T-helper 17 cell (primary cell): ENCODE data around the gene CRIP3. TPM values are rescaled to one million over a fixed set of nuclear protein-coding genes. Genes with fewer than 3 reads are reported as not detected.

Experiments
- ATAC-seq: fragments of 150-1000 bp; cut with Tn5 transposase; 2 replicates; pipeline ENCODE4 v1.10.0; 2021; ENCODE audit warnings: mild to moderate bottlenecking, moderate library complexity
- DNase-seq, 3 donors: peaks; one replicate each; pipeline versions ENCODE4 v3.0.0 to v3.0.0-alpha.2; 2020 to 2021
- H3K9me3 ChIP-seq: one replicate; pipeline ENCODE4 v1.7.0; 2013; ENCODE audit warnings: low read length, mild to moderate bottlenecking; ENCODE audit not compliant: control insufficient read depth, poor library complexity, severe bottlenecking
- H3K27ac Mint-ChIP-seq: one replicate; pipeline ENCODE4 v1.8.0; 2022; ENCODE audit warnings: mild to moderate bottlenecking, moderate library complexity, mixed read lengths
- H3K27me3 Mint-ChIP-seq: one replicate; pipeline ENCODE4 v1.8.0; 2022; ENCODE audit warnings: mixed read lengths
- H3K36me3 Mint-ChIP-seq: one replicate; pipeline ENCODE4 v1.8.0; 2022; ENCODE audit warnings: low read depth, mixed read lengths
- H3K4me1 Mint-ChIP-seq: one replicate; pipeline ENCODE4 v1.8.0; 2022; ENCODE audit warnings: mild to moderate bottlenecking, mixed read lengths
- H3K4me3 Mint-ChIP-seq: one replicate; pipeline ENCODE4 v1.8.0; 2022; ENCODE audit warnings: mild to moderate bottlenecking, moderate library complexity, mixed read lengths
- total RNA-seq, 4 donors: library from RNA in 2 of 4; stranded (reverse) in 2 of 4; gene quantifications; one replicate each; pipeline ENCODE4 v1.2.3 and lab custom pipeline; 2022 to 2026

CRIP3 gene
- total RNA-seq, 2 donors from 2014 or later = 1.3 to 2.1 TPM

DNA sequence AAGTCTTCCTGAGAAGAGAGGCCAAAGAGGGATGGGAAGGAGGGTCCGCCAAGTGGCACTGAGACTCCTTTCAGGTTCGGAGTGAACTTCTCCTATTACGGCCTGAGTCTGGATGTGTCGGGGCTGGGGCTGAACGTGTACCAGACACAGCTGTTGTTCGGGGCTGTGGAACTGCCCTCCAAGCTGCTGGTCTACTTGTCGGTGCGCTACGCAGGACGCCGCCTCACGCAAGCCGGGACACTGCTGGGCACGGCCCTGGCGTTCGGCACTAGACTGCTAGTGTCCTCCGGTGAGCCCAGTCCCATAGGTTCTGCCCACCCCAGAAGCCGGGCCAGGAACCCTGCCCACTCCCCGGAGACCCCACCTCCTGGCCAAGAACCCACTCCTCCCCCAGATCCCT lies 6.5 kb downstream of the CRIP3 start:
- no peak for ATAC-seq
- H3K36me3 Mint-ChIP-seq = peaks cover 6% of the 10 kb centered on the region
- H3K9me3 ChIP-seq = no peaks in the 10 kb centered on the region
- peaks cover 12% of the 10 kb centered on the region for H3K4me1 Mint-ChIP-seq
- no peak overlapping the region for H3K4me3 Mint-ChIP-seq
- DNase-seq = no peak
- peaks cover 28% of the 10 kb centered on the region for H3K27me3 Mint-ChIP-seq
- no peak overlapping the region for H3K27ac Mint-ChIP-seq

DNA sequence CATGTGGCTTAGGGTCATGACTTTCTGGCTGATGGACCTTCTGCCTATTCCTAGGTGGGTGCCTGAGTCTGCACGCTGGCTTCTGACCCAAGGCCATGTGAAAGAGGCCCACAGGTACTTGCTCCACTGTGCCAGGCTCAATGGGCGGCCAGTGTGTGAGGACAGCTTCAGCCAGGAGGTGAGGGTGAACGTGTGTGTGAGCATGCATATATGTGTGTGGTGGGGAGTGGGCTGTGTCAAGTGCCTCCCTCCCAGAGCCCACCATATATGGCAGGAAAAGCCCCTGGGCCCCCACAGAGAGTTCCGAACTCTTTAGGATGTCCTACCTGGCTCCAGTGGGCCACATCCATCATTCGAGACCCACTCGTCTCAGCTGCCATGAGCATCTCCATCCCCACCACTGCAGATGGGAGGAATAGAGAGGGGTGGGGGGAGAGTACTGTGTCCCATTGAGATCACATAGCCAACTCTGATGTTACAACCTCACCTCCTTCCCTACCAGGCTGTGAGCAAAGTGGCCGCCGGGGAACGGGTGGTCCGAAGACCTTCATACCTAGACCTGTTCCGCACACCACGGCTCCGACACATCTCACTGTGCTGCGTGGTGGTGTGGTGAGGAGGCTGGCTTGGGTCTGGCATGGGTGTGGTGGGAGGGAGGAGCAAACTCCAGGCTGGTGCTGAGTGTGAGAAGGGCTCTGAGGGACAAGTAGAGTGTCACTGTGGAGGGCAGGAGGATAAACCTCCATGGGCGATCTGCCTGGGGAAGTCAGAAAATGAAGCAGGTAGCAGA lies 7.3 kb downstream of the CRIP3 start:
- Mint-ChIP-seq H3K27me3 (peaks cover 28% of the 10 kb centered on the region), H3K36me3 (peaks cover 6% of the 10 kb centered on the region), H3K4me3 (no peak overlapping the region), H3K27ac (no peak overlapping the region), H3K4me1 (peaks cover 9% of the 10 kb centered on the region)
- no peaks in the 10 kb centered on the region for H3K9me3 ChIP-seq
- no peak for ATAC-seq
- no peak for DNase-seq

DNA sequence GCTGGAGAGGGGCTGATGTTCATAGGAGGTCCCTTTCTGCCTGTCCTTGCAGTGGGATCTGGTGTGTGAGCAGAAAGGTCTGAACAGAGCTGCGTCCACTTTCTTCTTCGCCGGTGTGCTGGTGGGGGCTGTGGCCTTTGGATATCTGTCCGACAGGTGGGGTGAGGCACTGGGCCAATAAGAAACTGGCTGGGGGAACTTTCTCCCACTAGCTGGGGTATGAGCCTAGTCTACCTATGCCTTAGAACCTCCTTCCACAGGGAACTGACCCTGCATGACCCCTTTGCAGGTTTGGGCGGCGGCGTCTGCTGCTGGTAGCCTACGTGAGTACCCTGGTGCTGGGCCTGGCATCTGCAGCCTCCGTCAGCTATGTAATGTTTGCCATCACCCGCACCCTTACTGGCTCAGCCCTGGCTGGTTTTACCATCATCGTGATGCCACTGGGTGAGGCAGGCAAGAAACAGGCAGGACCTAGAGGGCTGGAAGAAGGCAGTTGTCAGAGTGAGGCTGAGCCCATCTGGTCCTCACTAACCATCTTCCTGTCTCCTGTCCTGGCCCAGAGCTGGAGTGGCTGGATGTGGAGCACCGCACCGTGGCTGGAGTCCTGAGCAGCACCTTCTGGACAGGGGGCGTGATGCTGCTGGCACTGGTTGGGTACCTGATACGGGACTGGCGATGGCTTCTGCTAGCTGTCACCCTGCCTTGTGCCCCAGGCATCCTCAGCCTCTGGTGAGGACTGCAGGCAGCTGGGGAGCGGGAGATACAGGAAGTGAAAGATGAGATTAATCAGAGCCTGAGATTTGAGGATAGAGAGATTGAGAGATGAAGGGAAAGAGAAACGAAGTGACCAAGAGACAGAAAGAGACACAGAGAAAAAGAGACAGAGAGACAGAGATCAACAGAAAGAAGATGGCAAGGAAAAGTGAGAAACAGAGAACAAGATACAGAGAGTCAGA lies 9.0 kb downstream of the CRIP3 start:
- Mint-ChIP-seq H3K36me3 (peaks cover 6% of the 10 kb centered on the region), H3K27ac (no peak overlapping the region), H3K4me1 (peaks cover 9% of the 10 kb centered on the region), H3K4me3 (no peak overlapping the region), H3K27me3 (peaks cover 28% of the 10 kb centered on the region)
- DNase-seq = no peak
- no peaks in the 10 kb centered on the region for H3K9me3 ChIP-seq
- ATAC-seq = no peak

DNA sequence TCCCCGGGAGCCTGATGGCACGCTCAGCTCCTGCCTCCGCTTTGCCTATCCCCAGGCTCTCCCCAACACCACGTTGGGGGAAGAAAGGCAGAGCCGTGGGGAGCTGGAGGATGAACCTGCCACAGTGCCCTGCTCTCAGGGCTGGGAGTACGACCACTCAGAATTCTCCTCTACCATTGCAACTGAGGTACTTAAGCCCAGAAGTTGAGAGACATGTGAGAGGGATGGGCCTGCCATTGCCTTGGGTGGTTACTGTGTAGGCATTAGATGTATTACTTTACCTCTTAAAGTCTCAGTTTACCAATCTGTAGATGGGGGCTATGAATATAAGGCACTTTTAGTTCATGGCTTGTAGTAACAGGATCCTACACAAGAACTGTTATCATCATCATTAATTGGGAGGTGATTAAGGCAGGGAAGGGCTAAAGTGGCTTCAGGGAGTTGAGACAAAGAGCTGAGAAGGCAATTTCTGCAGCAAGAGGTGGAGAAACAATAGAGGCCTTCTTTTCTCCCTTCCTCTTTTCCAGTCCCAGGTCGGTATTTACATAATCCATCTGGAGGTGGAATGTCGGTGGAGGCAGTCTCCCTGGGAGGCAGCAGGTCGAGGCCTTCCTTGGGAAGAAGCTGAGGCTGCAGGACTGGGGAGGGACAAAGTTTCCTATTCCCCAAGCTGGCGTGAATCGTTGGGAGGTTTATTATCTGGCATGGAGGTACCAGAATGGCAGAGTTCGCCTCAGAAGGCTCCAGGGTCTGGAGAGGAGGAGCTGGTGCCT lies 9.9 kb downstream of the CRIP3 start:
- H3K27ac Mint-ChIP-seq = no peak overlapping the region
- H3K9me3 ChIP-seq = no peaks in the 10 kb centered on the region
- no peak for DNase-seq
- H3K4me3 Mint-ChIP-seq = no peak overlapping the region
- H3K27me3 Mint-ChIP-seq = peaks cover 28% of the 10 kb centered on the region
- H3K36me3 Mint-ChIP-seq = peaks cover 6% of the 10 kb centered on the region
- peaks cover 9% of the 10 kb centered on the region for H3K4me1 Mint-ChIP-seq
- no peak for ATAC-seq

DNA sequence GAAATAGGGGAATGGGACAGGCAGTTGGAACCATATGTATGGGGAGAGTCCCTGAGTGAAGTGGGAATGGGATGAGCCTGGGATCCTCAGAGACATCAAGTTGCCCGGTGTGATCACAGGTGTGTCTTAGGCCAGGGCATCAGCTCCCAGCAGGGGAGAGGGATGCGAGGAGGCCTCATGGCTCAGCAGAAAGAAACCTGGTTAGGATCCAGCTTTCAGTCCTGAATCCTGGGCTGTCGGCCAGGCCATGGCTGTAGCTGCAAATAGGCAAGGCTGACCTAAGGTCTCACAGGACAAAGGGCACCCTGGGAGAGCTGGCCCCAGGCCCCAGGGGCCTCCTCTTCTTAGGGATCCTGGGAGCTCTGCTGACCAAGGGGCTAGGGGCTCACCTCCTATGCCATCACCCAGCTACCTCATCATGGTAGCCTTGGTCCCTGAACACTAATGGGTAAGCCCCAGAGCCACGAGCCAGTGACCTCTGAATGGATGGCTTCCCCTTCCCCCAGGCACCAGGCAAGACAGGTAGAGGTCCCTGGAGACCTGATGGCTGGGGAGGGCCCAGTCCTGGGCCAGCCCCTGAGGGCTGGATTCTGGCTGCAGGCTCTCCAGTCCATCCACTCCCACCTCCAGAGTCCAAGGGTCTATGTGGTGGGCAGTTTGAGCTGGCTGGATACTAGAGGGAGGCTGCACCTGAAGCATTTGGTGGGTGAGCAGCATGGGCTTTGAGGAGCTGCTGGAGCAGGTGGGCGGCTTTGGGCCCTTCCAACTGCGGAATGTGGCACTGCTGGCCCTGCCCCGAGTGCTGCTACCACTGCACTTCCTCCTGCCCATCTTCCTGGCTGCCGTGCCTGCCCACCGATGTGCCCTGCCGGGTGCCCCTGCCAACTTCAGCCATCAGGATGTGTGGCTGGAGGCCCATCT lies 10.7 kb downstream of the CRIP3 start, which contains the start of gene SLC22A7:
TSS of gene SLC22A7 (plus strand) at position 617 of the 921 bp plus-strand sequence. CDS start at position 716, 99 bp downstream.
- no peak for ATAC-seq
- no peak within 1 kb of the TSS for H3K27ac Mint-ChIP-seq
- peaks cover 28% of the 10 kb centered on the region for H3K27me3 Mint-ChIP-seq

DNA sequence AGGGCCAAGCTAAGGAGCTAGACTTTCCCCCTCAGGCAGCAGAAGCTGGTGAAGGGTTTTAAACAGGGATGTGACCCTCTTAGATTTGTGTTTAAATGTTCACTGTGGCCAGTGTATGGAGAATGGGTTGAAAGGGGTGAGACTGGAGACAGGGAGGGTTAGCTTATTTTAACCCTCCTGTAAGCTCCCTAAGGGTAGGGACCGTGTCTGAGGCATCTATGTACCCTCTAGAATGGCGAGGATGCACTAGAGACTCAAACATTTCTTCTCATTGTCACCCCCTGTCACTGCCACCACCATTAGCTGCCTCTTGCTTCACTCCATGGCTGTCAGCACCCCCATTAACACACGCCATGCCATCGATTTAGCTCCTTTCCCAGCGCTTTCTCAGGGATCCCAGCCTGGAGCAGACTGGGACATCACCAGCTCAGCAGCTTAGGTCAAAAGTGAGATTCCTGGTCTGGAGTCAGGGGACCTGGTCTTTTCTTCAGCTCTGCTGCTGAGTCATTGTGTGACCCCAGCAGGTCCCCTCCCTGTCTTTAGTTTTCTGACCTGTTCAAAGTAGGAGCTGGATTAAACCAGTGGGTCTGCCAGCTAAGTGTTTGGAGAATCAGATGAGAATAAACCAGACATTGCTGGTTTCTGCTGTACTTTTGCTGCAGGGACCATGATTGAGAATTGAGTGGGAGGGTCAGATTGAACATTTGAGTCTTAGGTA lies 11.7 kb downstream of the CRIP3 start:
- Mint-ChIP-seq H3K36me3 (peaks cover 6% of the 10 kb centered on the region), H3K4me1 (peaks cover 9% of the 10 kb centered on the region), H3K4me3 (no peak overlapping the region), H3K27ac (no peak overlapping the region), H3K27me3 (peaks cover 28% of the 10 kb centered on the region)
- no peak for DNase-seq
- ATAC-seq = no peak
- no peaks in the 10 kb centered on the region for H3K9me3 ChIP-seq

More for the DNA sequence above, 10.7 kb downstream of the CRIP3 start, which contains the start of gene SLC22A7:
- H3K4me1 Mint-ChIP-seq = peaks cover 9% of the 10 kb centered on the region
- no peak within 1 kb of the TSS for H3K4me3 Mint-ChIP-seq
- no peaks in the 10 kb centered on the region for H3K9me3 ChIP-seq
- H3K36me3 Mint-ChIP-seq = peaks cover 6% of the 10 kb centered on the region
- DNase-seq = no peak

DNA sequence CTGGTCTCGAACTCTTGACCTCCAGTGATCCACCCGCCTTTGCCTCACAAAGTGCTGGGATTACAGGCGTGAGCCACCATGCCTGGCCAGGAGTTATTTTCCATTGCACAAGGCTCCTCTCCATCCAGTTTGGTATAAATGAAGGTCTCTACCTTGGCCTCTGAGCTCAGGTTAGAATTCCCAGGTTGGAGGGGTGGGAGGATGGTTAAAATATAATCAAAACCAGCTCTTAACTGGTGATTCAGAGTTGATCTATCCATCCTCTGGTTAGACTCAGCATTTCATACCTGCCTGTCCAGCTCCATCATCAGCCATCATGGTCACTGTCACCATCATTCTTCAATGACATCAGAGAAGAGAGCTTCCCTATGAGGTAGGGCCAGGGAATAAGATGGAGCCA lies 13.2 kb downstream of the CRIP3 start:
- Mint-ChIP-seq H3K27ac (no peak overlapping the region), H3K36me3 (peaks cover 6% of the 10 kb centered on the region), H3K4me1 (peaks cover 7% of the 10 kb centered on the region)

DNA sequence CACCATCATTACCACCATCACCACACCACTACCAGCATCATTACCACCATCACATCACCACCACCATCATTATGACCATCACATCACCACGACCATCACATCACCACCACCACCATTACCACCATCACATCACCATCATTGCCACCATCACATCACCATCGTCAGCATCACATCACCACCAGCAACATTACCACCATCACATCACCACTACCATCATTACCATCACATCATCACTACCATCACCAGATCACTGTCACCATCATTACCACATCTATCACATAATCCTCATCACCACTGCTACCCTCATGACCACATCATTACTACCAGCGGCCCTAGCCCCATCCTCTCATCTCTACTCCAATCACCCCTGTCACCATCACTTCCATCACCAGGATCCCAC lies 14.1 kb downstream of the CRIP3 start:
- ATAC-seq (no peak), DNase-seq (no peak)
- H3K9me3 ChIP-seq = no peaks in the 10 kb centered on the region
- no peak overlapping the region for H3K27ac Mint-ChIP-seq
- no peaks in the 10 kb centered on the region for H3K4me1 Mint-ChIP-seq
- H3K4me3 Mint-ChIP-seq = no peak overlapping the region
- H3K36me3 Mint-ChIP-seq = no peaks in the 10 kb centered on the region
- H3K27me3 Mint-ChIP-seq = peaks cover 9% of the 10 kb centered on the region

More for the DNA sequence above, 13.2 kb downstream of the CRIP3 start:
- peaks cover 19% of the 10 kb centered on the region for H3K27me3 Mint-ChIP-seq
- no peak overlapping the region for H3K4me3 Mint-ChIP-seq
- no peak for ATAC-seq
- DNase-seq = no peak
- no peaks in the 10 kb centered on the region for H3K9me3 ChIP-seq

DNA sequence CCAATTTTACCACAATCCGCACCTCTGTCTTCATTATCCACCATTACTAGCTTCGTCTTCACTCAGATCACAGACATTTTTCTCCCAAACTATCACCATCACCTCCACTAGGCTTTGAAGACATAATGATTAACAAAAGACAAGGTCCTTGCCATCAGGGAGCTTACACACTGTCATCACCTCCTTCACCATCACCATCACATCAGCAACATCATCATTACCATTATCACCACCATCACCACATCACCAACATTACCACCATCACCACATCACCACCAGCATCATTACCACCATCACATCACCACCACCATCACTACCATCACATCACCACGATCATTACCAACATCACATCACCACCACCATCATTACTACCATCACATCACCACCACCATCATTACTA lies 14.9 kb downstream of the CRIP3 start:
- Mint-ChIP-seq H3K27ac (no peak overlapping the region), H3K4me3 (no peak overlapping the region), H3K4me1 (no peaks in the 10 kb centered on the region), H3K36me3 (no peaks in the 10 kb centered on the region), H3K27me3 (peaks cover 2% of the 10 kb centered on the region)
- H3K9me3 ChIP-seq = no peaks in the 10 kb centered on the region
- ATAC-seq = no peak
- no peak for DNase-seq

DNA sequence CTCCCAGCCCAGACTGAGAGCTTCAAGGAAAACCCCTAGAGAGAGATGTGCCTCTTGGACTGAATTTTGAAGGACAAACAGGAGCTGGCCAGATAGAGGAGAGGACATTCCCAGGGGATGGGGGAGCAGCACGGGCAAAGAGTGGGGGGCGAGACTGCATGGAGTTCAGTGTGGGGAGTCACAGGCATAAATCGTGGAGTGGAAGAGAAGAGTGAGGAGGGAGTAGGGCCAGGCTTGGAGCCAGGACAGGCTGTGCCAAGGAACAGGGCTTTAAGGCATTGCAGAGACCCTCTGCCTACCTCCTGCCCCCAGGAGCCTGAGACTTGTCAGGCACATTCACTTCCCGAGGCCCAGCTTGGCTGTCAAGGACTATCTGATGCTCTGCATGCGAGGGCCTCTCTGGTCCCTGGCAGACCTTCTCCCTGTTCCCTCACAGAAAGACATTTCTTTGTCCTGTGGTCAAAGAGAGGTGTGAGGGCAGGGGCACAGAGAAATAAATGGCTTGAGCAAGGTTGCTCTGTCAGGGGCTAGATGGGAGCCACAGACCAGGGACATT lies 15.8 kb downstream of the CRIP3 start:
- ATAC-seq (no peak), DNase-seq (no peak)
- no peak overlapping the region for H3K4me3 Mint-ChIP-seq
- H3K27me3 Mint-ChIP-seq = peaks cover 2% of the 10 kb centered on the region
- no peaks in the 10 kb centered on the region for H3K36me3 Mint-ChIP-seq
- H3K9me3 ChIP-seq = no peaks in the 10 kb centered on the region
- no peaks in the 10 kb centered on the region for H3K4me1 Mint-ChIP-seq
- H3K27ac Mint-ChIP-seq = no peak overlapping the region

DNA sequence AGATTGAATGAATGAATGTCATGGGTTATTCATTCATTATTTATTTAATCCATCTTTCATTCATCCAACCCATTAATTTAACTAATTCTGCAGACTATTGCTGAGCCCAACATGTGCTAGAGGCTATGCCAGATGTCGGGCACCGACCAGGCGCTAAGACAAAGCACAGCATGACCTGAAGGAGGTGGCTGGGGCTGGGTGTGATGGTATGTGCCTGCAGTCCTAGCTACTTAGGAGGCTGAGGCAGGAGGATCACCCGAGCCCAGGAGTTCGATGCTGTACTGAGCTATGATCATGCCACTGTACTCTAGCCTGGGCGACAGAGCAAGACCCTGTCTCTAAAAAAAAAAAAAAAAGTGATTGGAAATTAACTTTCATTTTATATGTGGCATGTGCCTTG lies 16.3 kb downstream of the CRIP3 start:
- ATAC-seq = no peak

More for the DNA sequence above, 16.3 kb downstream of the CRIP3 start:
- no peak for DNase-seq
- no peak overlapping the region for H3K4me3 Mint-ChIP-seq
- no peaks in the 10 kb centered on the region for H3K4me1 Mint-ChIP-seq
- H3K36me3 Mint-ChIP-seq = no peaks in the 10 kb centered on the region
- no peaks in the 10 kb centered on the region for H3K9me3 ChIP-seq
- peaks cover 7% of the 10 kb centered on the region for H3K27me3 Mint-ChIP-seq
- H3K27ac Mint-ChIP-seq = no peak overlapping the region
